GM12872 (cell line): ENCODE measurements around the gene SLC25A39.

Source experiments
- CTCF ChIP-seq: IDR thresholded peaks from 3 replicates; pipeline ENCODE4 v1.5.1; 2011; ENCODE audit warnings: low read depth, mild to moderate bottlenecking, low read length, moderate library complexity; ENCODE audit not compliant: insufficient read depth

The SLC25A39 gene

GRCh38 chr17:44308865-44309264, 15.8 kb downstream of the SLC25A39 start:
- TF ChIP-seq CTCF = no peak

- TF ChIP-seq CTCF = no peak
These were observed 16.3 kb downstream of the SLC25A39 start, which contains the start of gene RUNDC3A for GRCh38 chr17:44308320-44308818. Gene RUNDC3A (plus strand): TSS chr17:44308601. CDS start chr17:44308833, 232 bp downstream.

- no peak for TF ChIP-seq CTCF
These were observed 17.0 kb downstream of the SLC25A39 start for GRCh38 chr17:44307387-44308186.

GRCh38 chr17:44304651-44305050, 20.0 kb downstream of the SLC25A39 start:
- TF ChIP-seq CTCF = no peak

GRCh38 chr17:44297975-44298374, 26.6 kb downstream of the SLC25A39 start:
- no peak for TF ChIP-seq CTCF

GRCh38 chr17:44293509-44294226, 31.0 kb downstream of the SLC25A39 start:
- no peak for TF ChIP-seq CTCF

- no peak for TF ChIP-seq CTCF
These were observed 37.0 kb downstream of the SLC25A39 start for GRCh38 chr17:44287651-44288050.
